Kidney epithelial cell (primary cell): ENCODE results near the gene DNAH12. TPM values are rescaled to one million over a fixed set of nuclear protein-coding genes. Genes with fewer than 3 reads are reported as not detected.

Experiments
- DNase-seq: peaks from one replicate; pipeline ENCODE4 v3.0.0-alpha.2; 2010; ENCODE audit warnings: low read depth
- H3K27me3 ChIP-seq: 2 replicates; pipeline ENCODE4 v1.6.0; 2011; ENCODE audit warnings: low read length; ENCODE audit not compliant: control insufficient read depth, insufficient read depth
- H3K36me3 ChIP-seq: 2 replicates; pipeline ENCODE4 v1.5.1; 2011; ENCODE audit warnings: low read length; ENCODE audit not compliant: control insufficient read depth, insufficient read depth
- H3K4me3 ChIP-seq: 2 replicates; pipeline ENCODE4 v1.5.1; 2011; ENCODE audit warnings: low read depth, mild to moderate bottlenecking, control low read depth, low read length
- CTCF ChIP-seq: IDR thresholded peaks from 2 replicates; pipeline ENCODE4 v1.5.1; 2011; ENCODE audit warnings: mild to moderate bottlenecking, moderate library complexity, low read length, control low read depth, inconsistent platforms; ENCODE audit not compliant: insufficient read depth, poor library complexity, severe bottlenecking
- total RNA-seq: library from RNA; depleted of rRNA; stranded (reverse); fragments of >200 nt; gene quantifications from 2 replicates; pipeline ENCODE4 v1.2.3, GENCODE V29; 2015

DNAH12 gene
- total RNA-seq, 1 donor from 2014 or later, result not detected

- DNase-seq, result no peak
- no peak overlapping the region for H3K4me3 ChIP-seq
- H3K36me3 ChIP-seq, result no peaks in the 10 kb centered on the region
- no peak for TF ChIP-seq CTCF
- no peaks in the 10 kb centered on the region for H3K27me3 ChIP-seq
These were observed 38.5 kb upstream of the DNAH12 start for GRCh38 chr3:57582474-57583168.

- Histone ChIP-seq H3K27me3 (no peaks in the 10 kb centered on the region), H3K4me3 (no peak overlapping the region), H3K36me3 (no peaks in the 10 kb centered on the region)
- DNase-seq, result no peak
- no peak for TF ChIP-seq CTCF
These were observed 33.7 kb upstream of the DNAH12 start for GRCh38 chr3:57577801-57578200.

GRCh38 chr3:57575966-57576626 lies 32.0 kb upstream of the DNAH12 start:
- H3K36me3 ChIP-seq, result no peaks in the 10 kb centered on the region
- no peak for TF ChIP-seq CTCF
- no peak for DNase-seq
- H3K27me3 ChIP-seq, result no peaks in the 10 kb centered on the region
- no peak overlapping the region for H3K4me3 ChIP-seq

- no peak for TF ChIP-seq CTCF
- DNase-seq, result no peak
- H3K27me3 ChIP-seq, result no peaks in the 10 kb centered on the region
- H3K36me3 ChIP-seq, result no peaks in the 10 kb centered on the region
- no peak overlapping the region for H3K4me3 ChIP-seq
These were observed 28.0 kb upstream of the DNAH12 start for GRCh38 chr3:57572096-57572495.

GRCh38 chr3:57570878-57571277 lies 26.7 kb upstream of the DNAH12 start:
- TF ChIP-seq CTCF, result no peak
- DNase-seq, result no peak
- Histone ChIP-seq H3K4me3 (no peak overlapping the region), H3K36me3 (no peaks in the 10 kb centered on the region), H3K27me3 (no peaks in the 10 kb centered on the region)

- H3K27me3 ChIP-seq, result no peaks in the 10 kb centered on the region
- no peak for TF ChIP-seq CTCF
- no peak for DNase-seq
- no peaks in the 10 kb centered on the region for H3K36me3 ChIP-seq
- no peak overlapping the region for H3K4me3 ChIP-seq
These were observed 25.8 kb upstream of the DNAH12 start for GRCh38 chr3:57569859-57570450.
